K562 (cell line): ENCODE results near the gene ARAF. TPM values are rescaled to one million over a fixed set of nuclear protein-coding genes. Genes with fewer than 3 reads are reported as not detected.

ENCODE experiments used
- ADNP ChIP-seq: fragments of 200-800 bp; sonication (Bioruptor generic); IDR thresholded peaks from 2 replicates; pipeline ENCODE4 v1.6.1; 2016; ENCODE audit warnings: missing genetic modification characterization, missing compliant biosample characterization
- ARNT ChIP-seq, 2 experiments: fragments of 450-650 bp; IDR thresholded peaks; 2 replicates each; pipeline ENCODE4 v1.6.1; 2016; ENCODE audit warnings: mild to moderate bottlenecking in 1 of 2
- BCOR ChIP-seq: fragments of 450-650 bp; IDR thresholded peaks from 2 replicates; pipeline ENCODE4 v1.6.1; 2016
- CHD1 ChIP-seq: fragments of 200-600 bp; sonication (generic); IDR thresholded peaks from one replicate; pipeline ENCODE4 v1.6.1; 2012; ENCODE audit warnings: mild to moderate bottlenecking, moderate library complexity, low read length, inconsistent platforms
- COPS2 ChIP-seq: fragments of 450-650 bp; conservative IDR thresholded peaks from 2 replicates; pipeline ENCODE4 v1.6.1; 2016; ENCODE audit warnings: mild to moderate bottlenecking, moderate library complexity
- ELF4 ChIP-seq: fragments of 450-650 bp; formaldehyde crosslinking; IDR thresholded peaks from 2 replicates; pipeline ENCODE4 v1.4.0; 2022; ENCODE audit warnings: missing genetic modification characterization
- FOXK2 ChIP-seq, 2 experiments: fragments of 450-650 bp; IDR thresholded peaks in 1 of 2; conservative IDR thresholded peaks in 1 of 2; 2 replicates each; pipeline ENCODE4 v1.6.1; 2016; ENCODE audit warnings: low read depth in 2 of 2, mild to moderate bottlenecking in 1 of 2
- HDAC2 ChIP-seq: fragments of 450-650 bp; IDR thresholded peaks from 2 replicates; pipeline ENCODE4 v1.6.1; 2016; ENCODE audit warnings: mild to moderate bottlenecking
- HDAC3 ChIP-seq: fragments of 450-650 bp; IDR thresholded peaks from 2 replicates; pipeline ENCODE4 v1.6.1; 2018; ENCODE audit warnings: borderline replicate concordance, mild to moderate bottlenecking, moderate library complexity; ENCODE audit not compliant: partially characterized antibody
- HDAC6 ChIP-seq: IDR thresholded peaks from 2 replicates; pipeline ENCODE4 v1.6.1; 2012; ENCODE audit warnings: low read depth, mild to moderate bottlenecking, control low read depth, inconsistent platforms, low read length, moderate library complexity
- LCOR ChIP-seq: sonication (generic); formaldehyde crosslinking; IDR thresholded peaks from 2 replicates; pipeline ENCODE4 v1.8.0; 2022; ENCODE audit warnings: mild to moderate bottlenecking, missing genetic modification reagents
- MBD2 ChIP-seq: sonication (generic); IDR thresholded peaks from 2 replicates; pipeline ENCODE4 v1.6.1; 2016; ENCODE audit warnings: low read depth, borderline replicate concordance
- NR2C1 ChIP-seq, 2 experiments: fragments of 450-650 bp; IDR thresholded peaks; 2 replicates each; pipeline ENCODE4 v1.6.1; 2017; ENCODE audit warnings: mild to moderate bottlenecking in 2 of 2, antibody characterized with exemption in 1 of 2, inconsistent platforms in 1 of 2, missing compliant biosample characterization in 1 of 2, missing genetic modification characterization in 1 of 2
- NRF1 ChIP-seq, 2 experiments: fragments of 450-650 bp; IDR thresholded peaks in 1 of 2; conservative IDR thresholded peaks in 1 of 2; 2 replicates each; pipeline ENCODE4 v1.6.1; 2014; ENCODE audit warnings: mild to moderate bottlenecking in 2 of 2
- PHF8 ChIP-seq: fragments of 200-600 bp; sonication (generic); IDR thresholded peaks from 2 replicates; pipeline ENCODE4 v1.6.1; 2012; ENCODE audit warnings: mixed run types, mild to moderate bottlenecking, inconsistent platforms, low read length, moderate library complexity, borderline replicate concordance
- POLR2B ChIP-seq: fragments of 450-650 bp; IDR thresholded peaks from 2 replicates; pipeline ENCODE4 v1.6.1; 2018; ENCODE audit warnings: low read depth; ENCODE audit not compliant: partially characterized antibody
- RAD51 ChIP-seq: fragments of 450-650 bp; IDR thresholded peaks from 2 replicates; pipeline ENCODE4 v1.7.1; 2016; ENCODE audit warnings: low read depth, mild to moderate bottlenecking, borderline replicate concordance
- RBFOX2 ChIP-seq: fragments of 200-400 bp; formaldehyde crosslinking; IDR thresholded peaks from 2 replicates; pipeline ENCODE4 v1.6.1; 2017; ENCODE audit warnings: low read depth, mild to moderate bottlenecking, low read length, moderate library complexity
- RNF2 ChIP-seq: sonication (generic); IDR thresholded peaks from 2 replicates; pipeline ENCODE4 v1.6.1; 2016
- SIN3A ChIP-seq, 2 experiments: fragments of 150-350 bp in 1 of 2; IDR thresholded peaks; 2 replicates each; pipeline ENCODE4 v1.6.1; 2011 to 2016; ENCODE audit warnings: borderline replicate concordance in 2 of 2, low read depth in 2 of 2, low read length in 2 of 2, mild to moderate bottlenecking in 2 of 2, moderate library complexity in 2 of 2; ENCODE audit not compliant: control insufficient read depth in 1 of 2
- SMARCA4 ChIP-seq: fragments of 450-650 bp; IDR thresholded peaks from 2 replicates; pipeline ENCODE4 v1.6.1; 2016
- STAG1 ChIP-seq: sonication (generic); formaldehyde crosslinking; IDR thresholded peaks from 2 replicates; pipeline ENCODE4 v1.5.0; 2020; ENCODE audit warnings: missing genetic modification reagents, borderline replicate concordance
- TAF1 ChIP-seq: IDR thresholded peaks from 2 replicates; pipeline ENCODE4 v1.6.1; 2011; ENCODE audit warnings: mild to moderate bottlenecking, low read length, moderate library complexity; ENCODE audit not compliant: insufficient read depth, control insufficient read depth, severe bottlenecking; ENCODE audit errors: extremely low read depth
- ZFX ChIP-seq: sonication (generic); formaldehyde crosslinking; IDR thresholded peaks from 2 replicates; pipeline ENCODE4 v1.8.0; 2022; ENCODE audit warnings: mild to moderate bottlenecking, missing genetic modification reagents, moderate library complexity
- ZKSCAN8 ChIP-seq: fragments of 200-800 bp; sonication (Bioruptor generic); IDR thresholded peaks from 2 replicates; pipeline ENCODE4 v1.6.1; 2016; ENCODE audit warnings: missing genetic modification characterization, missing compliant biosample characterization
- ZNF77 ChIP-seq: fragments of 250-450 bp; sonication (Bioruptor Pico); IDR thresholded peaks from 2 replicates; pipeline ENCODE4 v1.5.0; 2020
- polyA plus RNA-seq, 8 experiments: library from polyadenylated mRNA; depleted of rRNA in 4 of 8; stranded (reverse) in 5 of 8; unstranded in 3 of 8; fragments of >200 nt; fragmentation: Nextera tagmentation in 2 of 8; fragmentation: Illumina TruSeq in 1 of 8; extraction: Ambion mirVana in 2 of 8; extraction: Trizol in 1 of 8; gene quantifications; 2 replicates each; pipeline versions ENCODE4 v1.2.1 to v1.2.3, GENCODE V29; 2011 to 2014; ENCODE audit warnings: inconsistent platforms in 1 of 8, missing spikeins in 1 of 8
- total RNA-seq, 7 experiments: library from RNA; depleted of rRNA in 6 of 7; stranded (reverse); fragments of >200 nt in 6 of 7; fragmentation: Illumina TruSeq in 2 of 7; extraction: Trizol in 2 of 7; gene quantifications; 2 replicates each; pipeline versions ENCODE4 v1.2.1 to v1.2.3, GENCODE V29; 2011 to 2021; ENCODE audit warnings: low replicate concordance in 1 of 7
- TF ChIP-seq, protein P1 (sequence below), 2 experiments: IDR thresholded peaks; 2 replicates each; pipeline ENCODE4 v1.6.1; 2012; ENCODE audit warnings: improper control_type of control experiment in 2 of 2, low read depth in 2 of 2, low read length in 2 of 2, borderline replicate concordance in 1 of 2

The ARAF gene
- total and polyA plus RNA-seq, 9 of the 15 experiments (the other 6 are each of a cell fraction or from before 2014, with no cell fraction given): 5.5 to 70.0 (median 29.4) TPM

GRCh38 chrX:47581731-47582647, 21.0 kb downstream of the ARAF start, which contains the start of gene TIMP1 (continued):
- no peak for TF ChIP-seq CHD1
- TF ChIP-seq TAF1: peak; percentile 88
- TF ChIP-seq RAD51: no peak
- peak; percentile 40; the same call in 1 of the 2 replicates for TF ChIP-seq MBD2
- TF ChIP-seq ZNF77 (CRISPR knock-in tag): no peak
- peak; percentile 99 for TF ChIP-seq BCOR
- peak; percentile 73 for TF ChIP-seq POLR2B
- TF ChIP-seq, protein P1, sequence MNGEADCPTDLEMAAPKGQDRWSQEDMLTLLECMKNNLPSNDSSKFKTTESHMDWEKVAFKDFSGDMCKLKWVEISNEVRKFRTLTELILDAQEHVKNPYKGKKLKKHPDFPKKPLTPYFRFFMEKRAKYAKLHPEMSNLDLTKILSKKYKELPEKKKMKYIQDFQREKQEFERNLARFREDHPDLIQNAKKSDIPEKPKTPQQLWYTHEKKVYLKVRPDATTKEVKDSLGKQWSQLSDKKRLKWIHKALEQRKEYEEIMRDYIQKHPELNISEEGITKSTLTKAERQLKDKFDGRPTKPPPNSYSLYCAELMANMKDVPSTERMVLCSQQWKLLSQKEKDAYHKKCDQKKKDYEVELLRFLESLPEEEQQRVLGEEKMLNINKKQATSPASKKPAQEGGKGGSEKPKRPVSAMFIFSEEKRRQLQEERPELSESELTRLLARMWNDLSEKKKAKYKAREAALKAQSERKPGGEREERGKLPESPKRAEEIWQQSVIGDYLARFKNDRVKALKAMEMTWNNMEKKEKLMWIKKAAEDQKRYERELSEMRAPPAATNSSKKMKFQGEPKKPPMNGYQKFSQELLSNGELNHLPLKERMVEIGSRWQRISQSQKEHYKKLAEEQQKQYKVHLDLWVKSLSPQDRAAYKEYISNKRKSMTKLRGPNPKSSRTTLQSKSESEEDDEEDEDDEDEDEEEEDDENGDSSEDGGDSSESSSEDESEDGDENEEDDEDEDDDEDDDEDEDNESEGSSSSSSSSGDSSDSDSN (IDR thresholded peaks at IDR 0.05; ENCODE audit: borderline replicate concordance in 1 of 2, low read depth in 2 of 2, low read length in 2 of 2): peak in 1 of 2 experiments; percentile 49; a peak in 1 of 4 replicates
- TF ChIP-seq RBFOX2: peak; percentile 94
- peak; percentile 100 for TF ChIP-seq ZKSCAN8 (CRISPR knock-in tag)
- peak; percentile 82; the same call in 1 of the 2 replicates for TF ChIP-seq ADNP (tag)
- peak; percentile 96 for TF ChIP-seq ZFX (CRISPR knock-in tag)
- 0 out of 4 replicates have a peak, but pooled peaks have one; percentile 12 to 14 for TF ChIP-seq FOXK2 (conservative IDR thresholded peaks at IDR 0.05 in 1 of 2, IDR thresholded peaks at IDR 0.05 in 1 of 2; ENCODE audit: low read depth in 2 of 2)
- TF ChIP-seq SIN3A (IDR thresholded peaks at IDR 0.05; ENCODE audit: borderline replicate concordance in 2 of 2, control insufficient read depth in 1 of 2, low read depth in 2 of 2, low read length in 2 of 2): peak; percentile 47 to 52; a peak in 1 of 4 replicates
- TF ChIP-seq NRF1 (conservative IDR thresholded peaks at IDR 0.05 in 1 of 2, IDR thresholded peaks at IDR 0.05 in 1 of 2): peak in 1 of 2 experiments; percentile 36; a peak in 1 of 4 replicates
- peak; percentile 80 for TF ChIP-seq LCOR (CRISPR knock-in tag)
- peak; percentile 40 to 75; a peak in 1 of 4 replicates for TF ChIP-seq ARNT (IDR thresholded peaks at IDR 0.05)
- peak; percentile 71; the same call in 1 of the 2 replicates for TF ChIP-seq PHF8
- no peak for TF ChIP-seq HDAC3
- TF ChIP-seq HDAC6: no peak
- TF ChIP-seq NR2C1 (IDR thresholded peaks at IDR 0.05): no peak
- no peak for TF ChIP-seq NR2C1 (tag; IDR thresholded peaks at IDR 0.05)
- peak; percentile 53; the same call in 1 of the 2 replicates for TF ChIP-seq SMARCA4
- 0 out of 2 replicates have a peak, but pooled peaks have one; percentile 39 for TF ChIP-seq HDAC2
- no peak for TF ChIP-seq ELF4 (CRISPR knock-in tag)
- TF ChIP-seq RNF2: peak; percentile 83
- TF ChIP-seq COPS2: no peak
- TF ChIP-seq STAG1 (CRISPR knock-in tag): no peak
